PC-3 (cell line): ENCODE data around the gene TSGA10IP. TPM values are rescaled to one million over a fixed set of nuclear protein-coding genes. Genes with fewer than 3 reads are reported as not detected.

Experiments
- ATAC-seq: fragments of 200-7000 bp; cut with Tn5 transposase; 2 replicates; pipeline ENCODE4 v1.9.1; 2020; ENCODE audit warnings: mild to moderate bottlenecking, moderate library complexity
- BruUV-seq: library from RNA; stranded (reverse); fragments of 400-500 nt; replicated peaks from 2 replicates; lab custom pipeline; 2021; lab: Mats Ljungman, UMichigan
- CTCF ChIA-PET: fragments of 300-600 bp; sonication (Branson Sonifier 250); formaldehyde crosslinking; loops from one replicate; lab custom pipeline; 2022; ENCODE audit warnings: antibody characterized with exemption; lab: Charles Lee
- POLR2A ChIA-PET: fragments of 300-600 bp; sonication (Branson Sonifier 250); formaldehyde crosslinking; loops from one replicate; lab custom pipeline; 2022; ENCODE audit warnings: antibody characterized with exemption; ENCODE audit not compliant: unreplicated experiment; lab: Charles Lee
- DNase-seq: peaks from one replicate; pipeline ENCODE4 v3.0.0-alpha.2; 2015
- H2AFZ ChIP-seq: fragments of 300-600 bp; sonication (generic); 2 replicates; pipeline ENCODE4 v1.6.0; 2016; ENCODE audit warnings: antibody characterized with exemption, low read length
- H3F3A ChIP-seq: fragments of 300-600 bp; sonication (generic); one replicate; pipeline ENCODE4 v1.6.0; 2017; ENCODE audit warnings: antibody characterized with exemption, low read length, control low read depth, mild to moderate bottlenecking; ENCODE audit not compliant: unreplicated experiment
- H3K27ac ChIP-seq: fragments of 300-600 bp; sonication (generic); 2 replicates; pipeline ENCODE4 v1.5.1; 2016; ENCODE audit warnings: mild to moderate bottlenecking, low read length
- H3K27me3 ChIP-seq: fragments of 300-600 bp; sonication (generic); 2 replicates; pipeline ENCODE4 v1.6.1; 2016; ENCODE audit warnings: low read length, mixed read lengths
- H3K36me3 ChIP-seq: fragments of 300-600 bp; sonication (generic); 2 replicates; pipeline ENCODE4 v1.6.1; 2016; ENCODE audit warnings: low read depth, mixed run types, low read length, mixed read lengths
- H3K4me1 ChIP-seq: fragments of 300-600 bp; sonication (generic); 2 replicates; pipeline ENCODE4 v1.5.1; 2016; ENCODE audit warnings: low read length; ENCODE audit not compliant: insufficient read depth
- H3K4me2 ChIP-seq: fragments of 300-600 bp; sonication (generic); 2 replicates; pipeline ENCODE4 v1.6.0; 2016; ENCODE audit warnings: low read length
- H3K4me3 ChIP-seq: fragments of 300-600 bp; sonication (generic); 2 replicates; pipeline ENCODE4 v1.5.1; 2016; ENCODE audit warnings: mild to moderate bottlenecking, low read length, mixed read lengths
- H3K79me2 ChIP-seq: fragments of 300-600 bp; sonication (generic); 2 replicates; pipeline ENCODE4 v1.6.1; 2017; ENCODE audit warnings: low read length, mixed read lengths
- H3K9ac ChIP-seq: fragments of 300-600 bp; sonication (generic); 2 replicates; pipeline ENCODE4 v1.6.0; 2016; ENCODE audit warnings: mild to moderate bottlenecking, low read length
- H3K9me2 ChIP-seq: fragments of 300-600 bp; sonication (generic); replicated peaks from 2 replicates; pipeline ENCODE4 v1.6.1; 2016; ENCODE audit warnings: mixed run types, low read length, mixed read lengths
- H3K9me3 ChIP-seq: fragments of 300-600 bp; sonication (generic); 2 replicates; pipeline ENCODE4 v1.6.1; 2016; ENCODE audit warnings: low read length, mixed read lengths
- H4K20me1 ChIP-seq: fragments of 300-600 bp; sonication (generic); 2 replicates; pipeline ENCODE4 v1.6.1; 2016; ENCODE audit warnings: low read length, mixed read lengths
- EZH2 ChIP-seq: fragments of 300-600 bp; sonication (generic); IDR thresholded peaks from one replicate; pipeline ENCODE4 v1.6.1; 2017; ENCODE audit warnings: antibody characterized with exemption, mild to moderate bottlenecking, low read length; ENCODE audit not compliant: unreplicated experiment
- EZH2phosphoT487 ChIP-seq: fragments of 300-600 bp; sonication (generic); IDR thresholded peaks from 2 replicates; pipeline ENCODE4 v1.6.1; 2018; ENCODE audit warnings: mild to moderate bottlenecking, antibody characterized with exemption, low read length, borderline replicate concordance
- intact Hi-C: fragments of 100-400 bp; cut with micrococcal nuclease; formaldehyde crosslinking; loops from 2 replicates; pipeline ENCODE4 v1.9.0; 2023
- total RNA-seq: library from RNA; depleted of rRNA; stranded (reverse); fragments of >200 nt; gene quantifications from 2 replicates; pipeline ENCODE4 v1.2.3, GENCODE V29; 2014
- TF ChIP-seq, protein P1 (sequence below): fragments of 300-600 bp; sonication (generic); conservative IDR thresholded peaks from 2 replicates; pipeline ENCODE4 v1.5.1; 2017; ENCODE audit warnings: antibody characterized with exemption, low read depth, mild to moderate bottlenecking, low read length

Gene TSGA10IP
- total RNA-seq, 1 experiment from 2014 or later, result not detected

DNA sequence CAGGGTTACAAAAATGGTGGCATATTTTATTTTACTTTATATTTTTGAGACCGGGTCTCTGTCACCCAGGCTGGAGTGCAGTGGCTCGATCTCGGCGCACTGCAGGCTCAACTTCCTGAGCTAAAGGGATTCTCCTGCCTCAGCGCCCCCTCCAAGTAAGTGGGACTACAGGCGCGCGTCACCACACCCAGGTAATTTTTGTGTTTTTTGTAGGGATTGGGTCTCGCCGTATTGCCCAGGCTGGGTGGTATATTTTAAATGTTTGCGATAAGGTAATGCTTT, 44.4 kb upstream of the TSGA10IP start:
- ChIA-PET POLR2A (interaction anchor here (0.5 to 2.9 kb wide), 13 partner anchors 8 to 872 kb away, joined by 3 to 31 read pairs (median 8); partner anchors contain the start of genes CCDC85B, FIBP, MUS81 and NEAT1), CTCF (interaction anchor here (0.6 to 1.0 kb wide), 4 partner anchors 9 to 17 kb away, joined by 3 to 24 read pairs (median 5); partner anchors contain the start of gene FIBP)
- Histone ChIP-seq H3K79me2 (peaks cover 81% of the 10 kb centered on the region), H3K4me3 (peak overlapping the region; percentile 49), H2AFZ (no peak overlapping the region), H3K27me3 (no peaks in the 10 kb centered on the region), H3K4me2 (peak overlapping the region; percentile 62), H3F3A (peaks cover 25% of the 10 kb centered on the region), H3K36me3 (peaks cover 40% of the 10 kb centered on the region), H3K9me2 (no peaks in the 10 kb centered on the region), H4K20me1 (peaks cover 38% of the 10 kb centered on the region), H3K9ac (peak overlapping the region; percentile 59), H3K9me3 (no peaks in the 10 kb centered on the region), H3K27ac (peak overlapping the region; percentile 87), H3K4me1 (peaks cover 49% of the 10 kb centered on the region)
- intact Hi-C loops, result loop anchor here (1.0 kb wide), 1 partner anchor 10 kb away; no protein-coding TSS in a partner anchor
- no peak for DNase-seq
- TSS peak; percentile 63 for BruUV-seq
- TF ChIP-seq EZH2phosphoT487, result no peak
- no peak for TF ChIP-seq EZH2
- TF ChIP-seq, protein P1, sequence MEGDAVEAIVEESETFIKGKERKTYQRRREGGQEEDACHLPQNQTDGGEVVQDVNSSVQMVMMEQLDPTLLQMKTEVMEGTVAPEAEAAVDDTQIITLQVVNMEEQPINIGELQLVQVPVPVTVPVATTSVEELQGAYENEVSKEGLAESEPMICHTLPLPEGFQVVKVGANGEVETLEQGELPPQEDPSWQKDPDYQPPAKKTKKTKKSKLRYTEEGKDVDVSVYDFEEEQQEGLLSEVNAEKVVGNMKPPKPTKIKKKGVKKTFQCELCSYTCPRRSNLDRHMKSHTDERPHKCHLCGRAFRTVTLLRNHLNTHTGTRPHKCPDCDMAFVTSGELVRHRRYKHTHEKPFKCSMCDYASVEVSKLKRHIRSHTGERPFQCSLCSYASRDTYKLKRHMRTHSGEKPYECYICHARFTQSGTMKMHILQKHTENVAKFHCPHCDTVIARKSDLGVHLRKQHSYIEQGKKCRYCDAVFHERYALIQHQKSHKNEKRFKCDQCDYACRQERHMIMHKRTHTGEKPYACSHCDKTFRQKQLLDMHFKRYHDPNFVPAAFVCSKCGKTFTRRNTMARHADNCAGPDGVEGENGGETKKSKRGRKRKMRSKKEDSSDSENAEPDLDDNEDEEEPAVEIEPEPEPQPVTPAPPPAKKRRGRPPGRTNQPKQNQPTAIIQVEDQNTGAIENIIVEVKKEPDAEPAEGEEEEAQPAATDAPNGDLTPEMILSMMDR, result no peak
- no peak for ATAC-seq

GRCh38 chr11:65903068-65903481, 42.2 kb upstream of the TSGA10IP start:
- H3F3A ChIP-seq, result peaks cover 6% of the 10 kb centered on the region
- no TSS peak for BruUV-seq
- no peaks in the 10 kb centered on the region for H3K27me3 ChIP-seq
- H3K9ac ChIP-seq, result peak overlapping the region; percentile 28
- peaks cover 18% of the 10 kb centered on the region for H3K36me3 ChIP-seq
- H3K27ac ChIP-seq, result peak overlapping the region; percentile 87
- peaks cover 65% of the 10 kb centered on the region for H3K79me2 ChIP-seq
- H3K4me3 ChIP-seq, result no peak overlapping the region
- DNase-seq (peak; percentile 96), ATAC-seq (peak; percentile 50)
- no peaks in the 10 kb centered on the region for H3K9me2 ChIP-seq
- peak overlapping the region; percentile 62 for H3K4me2 ChIP-seq
- POLR2A ChIA-PET, result interaction anchor here (0.6 to 1.0 kb wide), 4 partner anchors 9 to 13 kb away, joined by 3 to 5 read pairs (median 3); no protein-coding TSS in a partner anchor
- TF ChIP-seq EZH2 (no peak), EZH2phosphoT487 (no peak)
- TF ChIP-seq, protein P1, result no peak
- intact Hi-C loops, result no loop called here
- no peak overlapping the region for H2AFZ ChIP-seq
- H3K4me1 ChIP-seq, result peaks cover 45% of the 10 kb centered on the region
- peaks cover 17% of the 10 kb centered on the region for H4K20me1 ChIP-seq
- no peaks in the 10 kb centered on the region for H3K9me3 ChIP-seq
- CTCF ChIA-PET, result interaction anchor here (1.3 kb wide), 1 partner anchor 15 kb away, joined by 17 read pairs; the partner anchor contains the start of gene FIBP

- no peak overlapping the region for H3K4me3 ChIP-seq
Observed at GRCh38 chr11:65903715-65904114, 41.6 kb upstream of the TSGA10IP start.

More at GRCh38 chr11:65903715-65904114, 41.6 kb upstream of the TSGA10IP start:
- Histone ChIP-seq H2AFZ (no peak overlapping the region), H4K20me1 (peaks cover 11% of the 10 kb centered on the region), H3K9me2 (no peaks in the 10 kb centered on the region), H3F3A (peaks cover 4% of the 10 kb centered on the region), H3K27me3 (no peaks in the 10 kb centered on the region), H3K36me3 (peaks cover 12% of the 10 kb centered on the region), H3K9ac (peak overlapping the region; percentile 28), H3K27ac (peak overlapping the region; percentile 87), H3K4me2 (peak overlapping the region; percentile 62), H3K79me2 (peaks cover 63% of the 10 kb centered on the region), H3K4me1 (peaks cover 48% of the 10 kb centered on the region), H3K9me3 (no peaks in the 10 kb centered on the region)
- DNase-seq (no peak), ATAC-seq (no peak)
- ChIA-PET CTCF (interaction anchor here (1.3 kb wide), 1 partner anchor 15 kb away, joined by 17 read pairs; the partner anchor contains the start of gene FIBP), POLR2A (interaction anchor here (1.0 kb wide), 1 partner anchor 12 kb away, joined by 3 read pairs; no protein-coding TSS in a partner anchor)
- intact Hi-C loops, result no loop called here
- BruUV-seq, result no TSS peak
- TF ChIP-seq, protein P1, result no peak
- TF ChIP-seq EZH2phosphoT487 (no peak), EZH2 (no peak)
